Endodermal cell (in vitro differentiated cells): ENCODE measurements around the gene METTL25B. TPM values are rescaled to one million over a fixed set of nuclear protein-coding genes. Genes with fewer than 3 reads are reported as not detected.
"Not testable (repeated sequence)": the region's sequence is repeated elsewhere in the genome, so short reads cannot be mapped to it uniquely, and the experiment has no call there.

Experiments
- DNase-seq: peaks from one replicate; pipeline ENCODE4 v3.0.0-alpha.2; 2017
- H3K27ac ChIP-seq: 2 replicates; pipeline ENCODE4 v1.5.1; 2013; ENCODE audit warnings: mild to moderate bottlenecking, low read depth, low read length, moderate library complexity
- H3K27me3 ChIP-seq: 2 replicates; pipeline ENCODE4 v1.6.1; 2013; ENCODE audit warnings: mild to moderate bottlenecking, low read length, moderate library complexity; ENCODE audit not compliant: insufficient read depth, control insufficient read depth, poor library complexity, severe bottlenecking
- H3K36me3 ChIP-seq: 2 replicates; pipeline ENCODE4 v1.7.0; 2013; ENCODE audit warnings: mild to moderate bottlenecking, low read length, moderate library complexity; ENCODE audit not compliant: control insufficient read depth, insufficient read depth
- H3K4me1 ChIP-seq: one replicate; pipeline ENCODE4 v1.7.0; 2013; ENCODE audit warnings: low read length; ENCODE audit not compliant: control insufficient read depth, insufficient read depth
- H3K4me3 ChIP-seq: 2 replicates; pipeline ENCODE4 v1.5.1; 2013; ENCODE audit warnings: mild to moderate bottlenecking, low read length, moderate library complexity
- H3K9ac ChIP-seq: 2 replicates; pipeline ENCODE4 v1.6.1; 2013; ENCODE audit warnings: mild to moderate bottlenecking, low read length, moderate library complexity; ENCODE audit not compliant: poor library complexity, severe bottlenecking; ENCODE audit errors: extremely low read depth
- H3K9me3 ChIP-seq: 2 replicates; pipeline ENCODE4 v1.6.1; 2013; ENCODE audit warnings: mild to moderate bottlenecking, low read length, moderate library complexity; ENCODE audit not compliant: control insufficient read depth
- H3K27ac Mint-ChIP-seq: 2 replicates; pipeline ENCODE4 v1.8.0; 2020; ENCODE audit warnings: mixed read lengths
- H3K27me3 Mint-ChIP-seq: 2 replicates; pipeline ENCODE4 v1.8.0; 2021; ENCODE audit warnings: mild to moderate bottlenecking, mixed read lengths; ENCODE audit not compliant: insufficient read depth
- H3K36me3 Mint-ChIP-seq: 2 replicates; pipeline ENCODE4 v1.8.0; 2020; ENCODE audit warnings: low read depth, mixed read lengths
- H3K4me1 Mint-ChIP-seq: 2 replicates; pipeline ENCODE4 v1.8.0; 2020; ENCODE audit warnings: mixed read lengths
- H3K4me3 Mint-ChIP-seq: 2 replicates; pipeline ENCODE4 v1.8.0; 2020; ENCODE audit warnings: mild to moderate bottlenecking, moderate library complexity, mixed read lengths
- H3K9me3 Mint-ChIP-seq: 2 replicates; pipeline ENCODE4 v1.8.0; 2020; ENCODE audit warnings: mild to moderate bottlenecking, mixed read lengths
- WGBS, 2 experiments: methylation state at CpG; one replicate each; pipeline versions ENCODE4 v1.1.5 to v1.1.7; 2013; ENCODE audit warnings: missing lambda C conversion rate in 2 of 2, mixed read lengths in 1 of 2; ENCODE audit not compliant: insufficient coverage in 1 of 2, insufficient read length in 1 of 2; 5-methylcytosine and 5-hydroxymethylcytosine counted together
- total RNA-seq, 2 donors: library from RNA; stranded (reverse); fragmentation: NEBNext Ultra II Directional in 1 of 2; extraction: Animal tissue kit (Norgen Biotek cat#: 25700) in 1 of 2; gene quantifications; 2 replicates in 1 of 2; 3 replicates in 1 of 2; pipeline ENCODE4 v1.2.1, GENCODE V29; 2021
- TF ChIP-seq, protein P1 (sequence below): fragments of 200-600 bp; sonication (generic); conservative IDR thresholded peaks from 2 replicates; pipeline ENCODE4 v1.5.0; 2021; ENCODE audit warnings: antibody characterized with exemption, mild to moderate bottlenecking

METTL25B gene
- total RNA-seq, 2 donors from 2014 or later: 25.9 to 35.5 TPM

GRCh38 chr1:156760796-156761104 is 32.5 kb downstream of the METTL25B start:
- WGBS, 2 experiments: 96 to 100% methylated on average over 4 of the region's 4 CpGs
- H3K9me3 ChIP-seq: no peaks in the 10 kb centered on the region
- H3K27me3 Mint-ChIP-seq: no peaks in the 10 kb centered on the region
- H3K9ac ChIP-seq: no peak overlapping the region
- H3K27me3 ChIP-seq: no peaks in the 10 kb centered on the region
- H3K4me3 Mint-ChIP-seq: no peak overlapping the region
- no peak overlapping the region for H3K4me3 ChIP-seq
- TF ChIP-seq, protein P1, sequence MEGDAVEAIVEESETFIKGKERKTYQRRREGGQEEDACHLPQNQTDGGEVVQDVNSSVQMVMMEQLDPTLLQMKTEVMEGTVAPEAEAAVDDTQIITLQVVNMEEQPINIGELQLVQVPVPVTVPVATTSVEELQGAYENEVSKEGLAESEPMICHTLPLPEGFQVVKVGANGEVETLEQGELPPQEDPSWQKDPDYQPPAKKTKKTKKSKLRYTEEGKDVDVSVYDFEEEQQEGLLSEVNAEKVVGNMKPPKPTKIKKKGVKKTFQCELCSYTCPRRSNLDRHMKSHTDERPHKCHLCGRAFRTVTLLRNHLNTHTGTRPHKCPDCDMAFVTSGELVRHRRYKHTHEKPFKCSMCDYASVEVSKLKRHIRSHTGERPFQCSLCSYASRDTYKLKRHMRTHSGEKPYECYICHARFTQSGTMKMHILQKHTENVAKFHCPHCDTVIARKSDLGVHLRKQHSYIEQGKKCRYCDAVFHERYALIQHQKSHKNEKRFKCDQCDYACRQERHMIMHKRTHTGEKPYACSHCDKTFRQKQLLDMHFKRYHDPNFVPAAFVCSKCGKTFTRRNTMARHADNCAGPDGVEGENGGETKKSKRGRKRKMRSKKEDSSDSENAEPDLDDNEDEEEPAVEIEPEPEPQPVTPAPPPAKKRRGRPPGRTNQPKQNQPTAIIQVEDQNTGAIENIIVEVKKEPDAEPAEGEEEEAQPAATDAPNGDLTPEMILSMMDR: no peak
- peaks cover 6% of the 10 kb centered on the region for H3K4me1 ChIP-seq
- peaks cover 8% of the 10 kb centered on the region for H3K4me1 Mint-ChIP-seq
- no peak overlapping the region for H3K27ac ChIP-seq
- no peaks in the 10 kb centered on the region for H3K9me3 Mint-ChIP-seq
- no peak for DNase-seq
- no peaks in the 10 kb centered on the region for H3K36me3 ChIP-seq
- H3K36me3 Mint-ChIP-seq: no peaks in the 10 kb centered on the region
- H3K27ac Mint-ChIP-seq: no peak overlapping the region

GRCh38 chr1:156765136-156765535 is 36.9 kb downstream of the METTL25B start:
- not testable (repeated sequence) for H3K9ac ChIP-seq, H3K4me3 Mint-ChIP-seq, H3K27me3 Mint-ChIP-seq, H3K9me3 Mint-ChIP-seq, H3K4me3 ChIP-seq, H3K27me3 ChIP-seq, H3K27ac ChIP-seq, H3K36me3 Mint-ChIP-seq, H3K4me1 ChIP-seq, H3K36me3 ChIP-seq, H3K9me3 ChIP-seq, DNase-seq, H3K27ac Mint-ChIP-seq
- 93 to 100% methylated on average over 5 to 15 of the region's 15 CpGs for WGBS, 2 experiments
- H3K4me1 Mint-ChIP-seq: peaks cover 25% of the 10 kb centered on the region

DNA sequence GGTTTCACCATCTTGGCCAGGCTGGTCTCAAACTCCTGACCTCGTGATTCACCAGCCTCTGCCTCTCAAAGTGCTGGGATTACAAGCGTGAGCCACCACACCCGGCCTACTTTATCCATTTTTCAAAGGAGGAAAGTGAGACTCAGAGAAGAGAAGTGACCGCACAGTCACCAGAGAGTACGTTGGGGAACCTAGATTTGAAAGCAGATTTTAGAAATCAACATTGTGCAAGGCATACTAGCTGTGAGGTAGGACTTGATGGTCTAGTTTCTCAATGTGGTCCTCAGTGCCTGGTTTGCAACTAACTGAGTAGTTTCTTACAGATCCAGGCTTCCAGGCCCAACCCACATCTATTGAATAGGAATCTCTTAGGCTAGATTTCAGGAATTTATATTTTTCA is 37.4 kb downstream of the METTL25B start:
- peaks cover 3% of the 10 kb centered on the region for H3K4me1 ChIP-seq
- 96 to 100% methylated on average over 5 of the region's 5 CpGs for WGBS, 2 experiments
- no peaks in the 10 kb centered on the region for H3K27me3 ChIP-seq
- no peak overlapping the region for H3K27ac ChIP-seq
- H3K9ac ChIP-seq: no peak overlapping the region
- H3K4me3 Mint-ChIP-seq: no peak overlapping the region
- peaks cover 9% of the 10 kb centered on the region for H3K36me3 ChIP-seq
- H3K9me3 Mint-ChIP-seq: no peaks in the 10 kb centered on the region
- H3K4me1 Mint-ChIP-seq: peaks cover 23% of the 10 kb centered on the region
- no peaks in the 10 kb centered on the region for H3K9me3 ChIP-seq
- H3K27me3 Mint-ChIP-seq: no peaks in the 10 kb centered on the region
- TF ChIP-seq, protein P1: no peak
- H3K36me3 Mint-ChIP-seq: peaks cover 9% of the 10 kb centered on the region
- no peak overlapping the region for H3K27ac Mint-ChIP-seq
- peak overlapping the region; percentile 95 for H3K4me3 ChIP-seq
- no peak for DNase-seq
